GM12892 (cell line): Measurements from ENCODE around the gene NRXN3.

Experiments
- POLR2A ChIP-seq: IDR thresholded peaks from 2 replicates; pipeline ENCODE4 v1.6.1; 2011; ENCODE audit warnings: low read depth, low read length, control low read depth
- POLR2AphosphoS5 ChIP-seq: IDR thresholded peaks from 2 replicates; pipeline ENCODE4 v1.6.1; 2011; ENCODE audit warnings: low read depth, low read length, control low read depth

DNA sequence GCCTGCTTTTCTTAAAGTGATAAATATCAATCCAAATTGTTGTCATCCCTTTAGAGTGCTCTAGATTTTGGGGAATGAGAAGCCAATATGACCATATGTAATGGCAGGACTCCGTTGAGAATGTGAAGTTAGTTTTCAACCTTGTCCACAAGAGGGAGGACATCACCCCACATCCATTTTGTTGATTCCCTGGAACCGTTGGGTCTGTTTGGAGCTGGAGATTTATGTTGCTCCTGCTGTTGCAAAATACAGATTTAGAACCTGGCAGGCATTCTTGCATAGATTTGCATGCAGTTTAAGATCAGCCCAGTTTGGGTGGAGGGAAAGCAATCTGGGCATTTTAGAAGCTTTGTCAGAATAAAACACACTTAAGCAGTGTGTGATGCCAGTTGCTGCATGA lies 620.1 kb downstream of the NRXN3 start:
- TF ChIP-seq POLR2A (no peak), POLR2AphosphoS5 (no peak)
